ENCODE measurements around the gene BTBD9. TPM values are rescaled to one million over a fixed set of nuclear protein-coding genes. Genes with fewer than 3 reads are reported as not detected.

The BTBD9 gene
- total RNA-seq, 4 donors from 2014 or later: 8.6 to 34.1 (median 30.8) TPM

GRCh38 chr6:38603496-38603895 lies 36.2 kb downstream of the BTBD9 start:
- Histone ChIP-seq H3K4me1 (peaks cover 0 to 21% (median 6%) of the 10 kb centered on the region in 4 donors), H3K27ac (no peak overlapping the region), H3K9me3 (no peaks in the 10 kb centered on the region), H3K36me3 (no peaks in the 10 kb centered on the region), H3K4me3 (no peak overlapping the region), H3K27me3 (no peaks in the 10 kb centered on the region)
- WGBS, 2 donors (ENCODE audit: low coverage in 1 of 2): 51 to 53% methylated on average over 2 of the region's 2 CpGs
- in situ Hi-C loops (cut with MboI; ENCODE audit: low pct_ligation_motif_present in 1 of 4, low pct_unique_long_range_greater_than_20kb in 1 of 4, low sequenced_read_pairs in 3 of 4): no loop called here
- intact Hi-C loops (cut with DNase I; ENCODE audit: low total_unique reads): no loop called here
- no peak for DNase-seq
- TF ChIP-seq CTCF (IDR thresholded peaks at IDR 0.05) (no peak), EP300 (IDR thresholded peaks at IDR 0.05; ENCODE audit: low read depth) (no peak), POLR2A (IDR thresholded peaks at IDR 0.05) (no peak), POLR2AphosphoS5 (IDR thresholded peaks at IDR 0.05) (no peak)

- H3K27ac ChIP-seq: no peak overlapping the region
- DNase-seq: no peak
- TF ChIP-seq EP300 (IDR thresholded peaks at IDR 0.05; ENCODE audit: low read depth): no peak
- no peaks in the 10 kb centered on the region for H3K9me3 ChIP-seq
- no peak overlapping the region for H3K4me3 ChIP-seq
- 83 to 89% methylated on average over 1 to 4 of the region's 4 CpGs for WGBS, 2 donors (ENCODE audit: low coverage in 1 of 2)
- H3K4me1 ChIP-seq: peaks cover 0 to 21% (median 6%) of the 10 kb centered on the region in 4 donors
- intact Hi-C loops (cut with DNase I; ENCODE audit: low total_unique reads): no loop called here
- no peaks in the 10 kb centered on the region for H3K27me3 ChIP-seq
- no peaks in the 10 kb centered on the region for H3K36me3 ChIP-seq
- in situ Hi-C loops (cut with MboI; ENCODE audit: low pct_ligation_motif_present in 1 of 4, low pct_unique_long_range_greater_than_20kb in 1 of 4, low sequenced_read_pairs in 3 of 4): no loop called here
Measured at GRCh38 chr6:38599966-38600550, 39.7 kb downstream of the BTBD9 start.

GRCh38 chr6:38599261-38599660 lies 40.5 kb downstream of the BTBD9 start:
- 94 to 97% methylated on average over 3 to 5 of the region's 5 CpGs for WGBS, 2 donors (ENCODE audit: low coverage in 1 of 2)
- TF ChIP-seq CTCF (IDR thresholded peaks at IDR 0.05) (no peak), EP300 (IDR thresholded peaks at IDR 0.05; ENCODE audit: low read depth) (no peak), POLR2AphosphoS5 (IDR thresholded peaks at IDR 0.05) (no peak), POLR2A (IDR thresholded peaks at IDR 0.05) (no peak)
- Histone ChIP-seq H3K4me3 (no peak overlapping the region), H3K27ac (no peak overlapping the region), H3K36me3 (no peaks in the 10 kb centered on the region), H3K4me1 (peaks cover 0 to 19% (median 6%) of the 10 kb centered on the region in 4 donors), H3K27me3 (no peaks in the 10 kb centered on the region), H3K9me3 (no peaks in the 10 kb centered on the region)
- intact Hi-C loops (cut with DNase I; ENCODE audit: low total_unique reads) (no loop called here), in situ Hi-C loops (cut with MboI; ENCODE audit: low pct_ligation_motif_present in 1 of 4, low pct_unique_long_range_greater_than_20kb in 1 of 4, low sequenced_read_pairs in 3 of 4) (no loop called here)
- no peak for DNase-seq

- in situ Hi-C loops (cut with MboI; ENCODE audit: low pct_ligation_motif_present in 1 of 4, low pct_unique_long_range_greater_than_20kb in 1 of 4, low sequenced_read_pairs in 3 of 4): no loop called here
- Histone ChIP-seq H3K27me3 (no peaks in the 10 kb centered on the region), H3K4me1 (no peaks in the 10 kb centered on the region), H3K36me3 (peaks cover 0 to 9% (median 0%) of the 10 kb centered on the region in 4 donors), H3K27ac (no peak overlapping the region), H3K9me3 (no peaks in the 10 kb centered on the region), H3K4me3 (no peak overlapping the region)
- WGBS, 2 donors (ENCODE audit: low coverage in 1 of 2): 100% methylated on average over 3 of the region's 3 CpGs; no CpG with 5 or more reads in 1 of the 2 donors
- no peak for DNase-seq
- TF ChIP-seq EP300 (IDR thresholded peaks at IDR 0.05; ENCODE audit: low read depth): no peak
- no peak for TF ChIP-seq CTCF (IDR thresholded peaks at IDR 0.05)
- no peak for TF ChIP-seq POLR2AphosphoS5 (IDR thresholded peaks at IDR 0.05)
- TF ChIP-seq POLR2A (IDR thresholded peaks at IDR 0.05): no peak
- intact Hi-C loops (cut with DNase I; ENCODE audit: low total_unique reads): no loop called here
Measured at GRCh38 chr6:38593998-38594665, 45.6 kb downstream of the BTBD9 start.

All from transverse colon (tissue), 4 donors.